Measurements from ENCODE around the gene TEAD2.

GRCh38 chr19:49335071-49335783, 27.0 kb downstream of the TEAD2 start, which contains the start of gene CD37:
- TF ChIP-seq POLR2A (IDR thresholded peaks at IDR 0.05) (no peak), CTCF (IDR thresholded peaks at IDR 0.05) (no peak)

Measured in lower leg skin (tissue), 3 donors.